Testis (tissue), 3 donors: ENCODE data around the gene TECPR2. TPM values are rescaled to one million over a fixed set of nuclear protein-coding genes. Genes with fewer than 3 reads are reported as not detected.
"Not testable (repeated sequence)": the region's sequence is repeated elsewhere in the genome, so short reads cannot be mapped to it uniquely, and the experiment has no call there.

Experiments
- DNase-seq: peaks from one replicate; pipeline ENCODE4 v3.0.0-alpha.2; 2019
- H3K27ac ChIP-seq, 2 donors: fragments of 200-600 bp; sonication (generic); one replicate each; pipeline ENCODE4 v1.5.1; 2019
- H3K27me3 ChIP-seq: fragments of 200-600 bp; sonication (generic); one replicate; pipeline ENCODE4 v1.5.1; 2019
- H3K36me3 ChIP-seq: fragments of 200-600 bp; sonication (generic); one replicate; pipeline ENCODE4 v1.5.1; 2017; ENCODE audit warnings: low read depth; ENCODE audit errors: missing control alignments
- H3K4me1 ChIP-seq: fragments of 200-600 bp; sonication (generic); one replicate; pipeline ENCODE4 v1.5.1; 2019
- H3K4me3 ChIP-seq, 2 donors: fragments of 200-600 bp; sonication (generic); one replicate each; pipeline ENCODE4 v1.5.1; 2017 to 2019
- H3K9me3 ChIP-seq: fragments of 200-600 bp; sonication (generic); one replicate; pipeline ENCODE4 v1.5.1; 2017
- POLR2A ChIP-seq: fragments of 450-650 bp; IDR thresholded peaks from one replicate; pipeline ENCODE4 v1.6.1; 2017; ENCODE audit warnings: antibody characterized with exemption, mild to moderate bottlenecking, moderate library complexity
- WGBS, 2 donors: methylation state at CpG; one replicate each; pipeline ENCODE4 v1.1.5; 2018; 5-methylcytosine and 5-hydroxymethylcytosine counted together
- intact Hi-C: fragments of 100-400 bp; cut with DNase I; formaldehyde crosslinking; loops from one replicate; pipeline ENCODE4 v1.15.1; 2023; ENCODE audit warnings: low total_unique reads
- microRNA-seq, 2 donors: library from miRNA; unstranded; fragments of <30 nt; microRNA quantifications; one replicate each; pipeline ENCODE4, GENCODE V29; 2016; ENCODE audit warnings: borderline number of aligned reads in 2 of 2, borderline replicate concordance in 1 of 2
- polyA plus RNA-seq: library from polyadenylated mRNA; stranded (reverse); fragments of 350-450 nt; fragmentation: Illumina TruSeq; extraction: RNeasy Lipid Tissue Mini Kit (QIAGEN cat#74804); gene quantifications from one replicate; pipeline ENCODE4 v1.2.3, GENCODE V29; 2014; ENCODE audit warnings: low read depth, low replicate concordance; ENCODE audit not compliant: insufficient read depth
- small RNA-seq, 2 donors: library from RNA; depleted of rRNA; stranded (forward); fragments of <200 nt; gene quantifications; one replicate each; pipeline ENCODE3, GENCODE V24; 2016
- total RNA-seq, 2 donors: library from RNA; depleted of rRNA; stranded (reverse); fragments of >200 nt; gene quantifications; one replicate each; pipeline ENCODE4 v1.2.3, GENCODE V29; 2016
- TF ChIP-seq, protein P1 (sequence below), 3 experiments: fragments of 450-650 bp in 2 of 3; fragments of 200-600 bp in 1 of 3; sonication (generic) in 1 of 3; IDR thresholded peaks; one replicate each; pipeline ENCODE4 v1.5.1; 2016 to 2019; ENCODE audit warnings: antibody characterized with exemption in 3 of 3, mild to moderate bottlenecking in 2 of 3, moderate library complexity in 1 of 3

Gene TECPR2
- total and polyA plus RNA-seq, 3 donors from 2014 or later: 43.4 to 65.9 (median 43.6) TPM

DNA sequence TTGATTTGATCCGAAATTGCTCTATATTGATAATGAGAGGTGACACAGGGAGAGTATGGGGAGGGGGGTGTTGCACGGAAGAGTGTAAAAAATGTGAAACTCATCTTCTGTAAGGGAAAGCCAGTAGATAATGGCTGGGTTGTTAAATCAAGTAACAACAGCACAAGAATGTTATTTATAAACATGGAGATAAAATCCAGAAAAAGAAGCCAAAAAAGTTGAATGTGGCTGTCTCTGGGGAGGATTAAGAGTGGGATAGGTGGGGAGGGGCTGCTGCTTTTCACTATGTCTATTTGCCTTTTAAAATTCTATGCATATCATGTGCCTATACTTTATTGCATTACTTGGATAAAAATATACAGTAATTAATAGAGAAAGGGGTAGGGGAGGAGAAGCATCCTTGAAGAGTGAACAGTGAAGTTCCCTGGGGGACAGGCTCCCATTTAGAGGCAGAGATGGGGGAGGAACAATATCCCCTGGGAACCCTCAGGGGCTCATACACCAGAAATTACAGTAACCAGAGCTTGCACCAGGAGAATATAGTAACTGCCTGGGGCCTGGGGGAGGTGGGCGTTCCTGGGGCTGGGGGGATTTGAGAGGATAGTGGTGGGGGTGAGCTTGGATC lies 186.0 kb downstream of the TECPR2 start:
- intact Hi-C loops: no loop called here
- 52 to 62% methylated on average over 3 of the region's 3 CpGs for WGBS, 2 donors

GRCh38 chr14:102550927-102551401 lies 188.2 kb downstream of the TECPR2 start:
- H3K9me3 ChIP-seq, DNase-seq, H3K27ac ChIP-seq, H3K27me3 ChIP-seq, intact Hi-C loops, H3K36me3 ChIP-seq, H3K4me1 ChIP-seq, H3K4me3 ChIP-seq: not testable (repeated sequence)
- WGBS, 2 donors: 67 to 73% methylated on average over 3 of the region's 3 CpGs

More for the DNA sequence above, 186.0 kb downstream of the TECPR2 start:
- Histone ChIP-seq H3K4me3 (no peak overlapping the region), H3K36me3 (no peaks in the 10 kb centered on the region), H3K27ac (no peak overlapping the region), H3K9me3 (no peaks in the 10 kb centered on the region), H3K27me3 (no peaks in the 10 kb centered on the region), H3K4me1 (peaks cover 4% of the 10 kb centered on the region)
- TF ChIP-seq, protein P1, sequence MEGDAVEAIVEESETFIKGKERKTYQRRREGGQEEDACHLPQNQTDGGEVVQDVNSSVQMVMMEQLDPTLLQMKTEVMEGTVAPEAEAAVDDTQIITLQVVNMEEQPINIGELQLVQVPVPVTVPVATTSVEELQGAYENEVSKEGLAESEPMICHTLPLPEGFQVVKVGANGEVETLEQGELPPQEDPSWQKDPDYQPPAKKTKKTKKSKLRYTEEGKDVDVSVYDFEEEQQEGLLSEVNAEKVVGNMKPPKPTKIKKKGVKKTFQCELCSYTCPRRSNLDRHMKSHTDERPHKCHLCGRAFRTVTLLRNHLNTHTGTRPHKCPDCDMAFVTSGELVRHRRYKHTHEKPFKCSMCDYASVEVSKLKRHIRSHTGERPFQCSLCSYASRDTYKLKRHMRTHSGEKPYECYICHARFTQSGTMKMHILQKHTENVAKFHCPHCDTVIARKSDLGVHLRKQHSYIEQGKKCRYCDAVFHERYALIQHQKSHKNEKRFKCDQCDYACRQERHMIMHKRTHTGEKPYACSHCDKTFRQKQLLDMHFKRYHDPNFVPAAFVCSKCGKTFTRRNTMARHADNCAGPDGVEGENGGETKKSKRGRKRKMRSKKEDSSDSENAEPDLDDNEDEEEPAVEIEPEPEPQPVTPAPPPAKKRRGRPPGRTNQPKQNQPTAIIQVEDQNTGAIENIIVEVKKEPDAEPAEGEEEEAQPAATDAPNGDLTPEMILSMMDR (IDR thresholded peaks at IDR 0.05): no peak
- no peak for TF ChIP-seq POLR2A
- no peak for DNase-seq

Small RNA genes within 50 kb of the gene (microRNA-seq; reads per million reads assigned to microRNA genes)
- gene MIR4309: 0 reads per million in 2 donors

Small RNA genes within 50 kb of the gene (small RNA-seq; reads per million reads assigned to genes)
- 0 reads per million in 2 donors for gene MIR4309

Other genes starting within 250 kb of the TECPR2 start
- gene WDR20, start 223.0 kb upstream of the TECPR2 start, total RNA-seq: 10 to 100 TPM; 46.5 to 56.4 TPM
- 69.2 TPM for gene WDR20, start 223.0 kb upstream of the TECPR2 start, polyA plus RNA-seq
- gene MOK, start 57.8 kb upstream of the TECPR2 start, total RNA-seq: 100 to 1,000 TPM; 157 to 188 TPM
- 171 TPM for gene MOK, start 57.8 kb upstream of the TECPR2 start, polyA plus RNA-seq
- gene ZNF839, start 43.2 kb upstream of the TECPR2 start, total RNA-seq: 10 to 100 TPM; 41.4 to 55.4 TPM
- 59.0 TPM for gene ZNF839, start 43.2 kb upstream of the TECPR2 start, polyA plus RNA-seq
- 10 to 100 TPM; 55.1 to 70.1 TPM for gene CINP, start 51 bp upstream of the TECPR2 start, total RNA-seq
- 80.6 TPM for gene CINP, start 51 bp upstream of the TECPR2 start, polyA plus RNA-seq
- gene ANKRD9, start 146.8 kb downstream of the TECPR2 start, total RNA-seq: 100 to 1,000 TPM in 1 of 2 donors, 10 to 100 TPM in 1; 88.7 to 153 TPM
- gene ANKRD9, start 146.8 kb downstream of the TECPR2 start, polyA plus RNA-seq: 21.0 TPM
- gene RCOR1, start 229.7 kb downstream of the TECPR2 start, total RNA-seq: 10 to 100 TPM; 33.9 to 37.8 TPM
- gene RCOR1, start 229.7 kb downstream of the TECPR2 start, polyA plus RNA-seq: 33.8 TPM